Measurements from ENCODE around the gene ADAP1.

ADAP1 gene

DNA sequence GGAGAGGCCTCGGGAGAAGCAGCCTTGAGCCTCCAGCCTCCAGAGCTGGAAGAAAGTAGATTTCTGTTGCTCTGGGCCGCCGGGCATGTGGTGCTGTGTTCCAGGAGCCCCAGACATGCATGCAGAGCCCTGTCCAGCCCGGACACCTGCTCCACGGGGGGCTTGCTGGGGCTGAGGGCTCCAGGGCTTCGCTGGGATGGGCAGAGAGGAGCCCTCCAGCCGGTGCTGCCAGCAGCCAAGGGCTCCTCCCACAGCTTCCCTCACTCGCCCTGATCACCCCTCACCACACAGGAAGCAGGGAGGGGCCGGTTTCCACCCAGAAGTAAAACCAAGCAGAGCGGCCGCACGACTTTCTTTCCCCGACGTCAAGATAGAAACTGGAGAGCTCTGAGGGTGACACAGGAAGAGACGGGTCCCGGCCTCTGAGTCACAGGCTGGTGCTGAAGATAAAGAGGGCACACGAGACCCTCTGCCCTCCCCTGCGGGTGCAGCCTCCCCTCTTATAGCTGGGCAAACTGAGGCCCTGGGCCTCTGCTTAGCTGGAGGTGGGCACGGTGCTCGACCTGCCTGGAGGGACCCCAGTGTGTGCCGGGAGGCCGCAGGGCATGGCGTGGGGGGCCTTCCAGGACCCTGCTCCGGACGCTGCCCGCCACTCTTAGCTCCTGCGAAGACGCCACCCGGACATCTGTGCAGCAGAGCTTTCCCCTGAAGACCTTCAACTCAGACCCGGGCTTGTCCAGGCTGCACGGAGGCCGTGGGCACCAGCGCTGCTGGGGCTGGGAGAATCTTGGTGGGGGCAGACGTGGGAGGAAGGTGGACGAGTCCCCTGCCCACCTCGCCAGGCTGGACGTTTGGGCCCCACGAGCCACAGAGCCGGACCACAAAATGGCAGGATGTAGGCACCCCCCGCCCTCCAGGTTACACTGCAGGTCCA is 31.1 kb downstream of the ADAP1 start:
- peak; percentile 83 to 89 for DNase-seq (ENCODE audit: low read depth in 2 of 2, low spot score in 1 of 2)

DNA sequence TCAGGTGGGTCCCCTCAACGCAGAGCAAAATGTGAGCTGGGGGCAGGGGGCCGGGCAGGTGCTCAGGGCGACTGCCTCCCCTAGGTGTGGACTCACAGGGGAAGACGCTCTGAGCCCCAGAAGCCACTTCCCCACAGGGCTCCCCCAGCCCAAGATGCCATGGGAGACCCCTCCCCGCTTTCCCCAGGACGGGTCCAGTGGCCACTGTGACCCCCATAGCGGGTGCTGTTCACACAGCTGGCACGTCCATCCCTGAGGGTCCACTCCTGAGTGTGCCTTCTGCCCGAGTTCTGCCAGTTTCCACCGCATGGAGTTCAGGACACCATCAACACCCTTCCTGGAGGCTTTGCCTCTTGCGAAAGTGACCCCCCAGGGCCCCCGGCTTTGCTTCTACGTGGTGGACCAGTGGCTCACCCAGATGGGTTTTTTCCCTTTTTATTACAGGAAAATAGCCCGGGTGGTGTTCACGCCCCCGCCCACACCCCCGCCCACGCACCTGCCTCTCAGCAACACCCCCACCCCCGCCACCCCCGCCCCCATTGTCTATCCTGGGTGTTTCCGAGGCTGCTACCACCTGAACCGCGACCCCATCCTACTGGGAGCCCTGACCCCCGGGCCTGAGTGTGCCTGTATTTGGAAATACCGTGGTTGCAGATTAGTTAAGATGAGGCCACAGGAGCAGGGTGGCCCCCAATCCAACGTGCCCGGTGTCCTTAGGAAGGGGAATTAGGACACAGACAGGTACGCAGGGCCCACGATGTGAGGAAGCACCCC is 32.0 kb downstream of the ADAP1 start:
- peak in 1 of 2 donors; percentile 32 for DNase-seq (ENCODE audit: low read depth in 2 of 2, low spot score in 1 of 2)

- DNase-seq (ENCODE audit: low read depth in 2 of 2, low spot score in 1 of 2), result no peak
Measured at GRCh38 chr7:921581-922333, 32.7 kb downstream of the ADAP1 start.

DNA sequence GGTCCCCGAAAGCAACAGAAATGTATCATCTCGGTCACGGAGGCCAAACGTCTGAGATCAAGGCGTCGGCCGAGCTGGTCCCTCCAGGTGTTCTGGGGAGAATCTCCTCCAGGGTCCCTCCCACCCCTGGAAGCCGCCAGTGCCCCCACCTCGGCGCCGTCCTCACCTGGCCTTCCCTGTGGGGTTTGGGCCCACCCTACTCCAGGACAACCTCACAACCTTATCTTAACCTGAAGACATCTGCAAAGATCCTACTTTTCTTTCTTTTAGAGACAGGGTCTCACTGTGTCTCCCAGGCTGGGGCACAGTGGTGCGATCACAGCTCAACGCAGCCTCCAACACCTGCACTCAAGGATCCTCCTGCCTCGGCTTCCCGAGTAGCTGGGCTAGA is 33.4 kb downstream of the ADAP1 start:
- DNase-seq (ENCODE audit: low read depth in 2 of 2, low spot score in 1 of 2), result no peak

GRCh38 chr7:920351-921070 is 34.0 kb downstream of the ADAP1 start:
- no peak for DNase-seq (ENCODE audit: low read depth in 2 of 2, low spot score in 1 of 2)

DNA sequence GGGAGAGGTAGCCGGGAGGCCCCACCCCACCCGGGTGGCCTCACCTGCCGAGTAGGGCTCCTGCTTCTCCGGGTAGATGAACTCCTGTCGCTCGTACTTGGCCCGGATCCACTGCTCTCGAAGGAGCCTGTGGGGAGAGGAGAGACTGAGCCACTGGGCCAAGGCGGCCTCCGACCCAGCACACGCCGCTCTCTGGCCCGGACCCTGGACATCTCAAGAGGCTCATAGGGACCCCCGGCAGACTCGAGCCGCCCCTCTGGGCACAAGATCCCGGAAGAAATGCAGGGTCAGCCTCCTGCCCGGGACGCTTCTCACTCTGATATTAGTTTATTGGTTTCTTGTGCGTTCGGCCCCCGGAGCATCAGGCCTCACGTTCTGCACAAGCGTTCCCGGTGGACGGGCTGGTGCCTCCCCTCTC is 34.5 kb downstream of the ADAP1 start:
- DNase-seq (ENCODE audit: low read depth in 2 of 2, low spot score in 1 of 2), result no peak

DNA sequence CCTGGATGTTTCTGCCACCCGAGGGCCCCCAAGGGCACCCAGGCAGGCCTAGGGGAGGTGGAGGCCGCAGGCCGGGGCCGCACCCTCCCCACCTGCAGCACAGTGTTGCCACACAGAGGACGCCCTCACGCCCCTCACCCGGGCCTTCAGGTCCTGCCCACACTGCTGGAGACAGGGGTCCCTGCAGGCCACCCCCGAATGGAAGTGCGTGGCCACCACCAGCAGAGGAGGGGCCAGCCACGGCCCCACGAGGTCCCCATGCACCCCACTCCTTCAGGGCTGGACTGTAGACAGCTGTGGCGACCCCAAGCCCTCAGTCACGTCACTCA is 35.4 kb downstream of the ADAP1 start:
- DNase-seq (ENCODE audit: low read depth in 2 of 2, low spot score in 1 of 2), result no peak

GRCh38 chr7:918441-919113 is 35.9 kb downstream of the ADAP1 start:
- DNase-seq (ENCODE audit: low read depth in 2 of 2, low spot score in 1 of 2), result no peak

DNA sequence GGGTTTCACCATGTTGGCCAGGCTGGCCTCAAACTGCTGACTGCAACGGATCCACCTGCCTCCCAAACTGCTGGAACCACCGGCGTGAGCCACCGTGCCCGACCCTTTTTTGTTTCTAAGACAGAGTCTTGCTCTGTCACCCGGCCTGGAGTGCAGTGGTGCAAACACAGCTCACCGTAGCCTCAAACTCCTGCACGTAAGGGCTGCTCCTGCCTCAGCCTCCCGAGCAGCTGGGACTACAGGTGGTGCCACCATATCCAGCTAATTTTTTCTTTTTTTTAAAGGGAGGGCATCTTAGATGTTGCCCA is 36.4 kb downstream of the ADAP1 start:
- no peak for DNase-seq (ENCODE audit: low read depth in 2 of 2, low spot score in 1 of 2)

DNA sequence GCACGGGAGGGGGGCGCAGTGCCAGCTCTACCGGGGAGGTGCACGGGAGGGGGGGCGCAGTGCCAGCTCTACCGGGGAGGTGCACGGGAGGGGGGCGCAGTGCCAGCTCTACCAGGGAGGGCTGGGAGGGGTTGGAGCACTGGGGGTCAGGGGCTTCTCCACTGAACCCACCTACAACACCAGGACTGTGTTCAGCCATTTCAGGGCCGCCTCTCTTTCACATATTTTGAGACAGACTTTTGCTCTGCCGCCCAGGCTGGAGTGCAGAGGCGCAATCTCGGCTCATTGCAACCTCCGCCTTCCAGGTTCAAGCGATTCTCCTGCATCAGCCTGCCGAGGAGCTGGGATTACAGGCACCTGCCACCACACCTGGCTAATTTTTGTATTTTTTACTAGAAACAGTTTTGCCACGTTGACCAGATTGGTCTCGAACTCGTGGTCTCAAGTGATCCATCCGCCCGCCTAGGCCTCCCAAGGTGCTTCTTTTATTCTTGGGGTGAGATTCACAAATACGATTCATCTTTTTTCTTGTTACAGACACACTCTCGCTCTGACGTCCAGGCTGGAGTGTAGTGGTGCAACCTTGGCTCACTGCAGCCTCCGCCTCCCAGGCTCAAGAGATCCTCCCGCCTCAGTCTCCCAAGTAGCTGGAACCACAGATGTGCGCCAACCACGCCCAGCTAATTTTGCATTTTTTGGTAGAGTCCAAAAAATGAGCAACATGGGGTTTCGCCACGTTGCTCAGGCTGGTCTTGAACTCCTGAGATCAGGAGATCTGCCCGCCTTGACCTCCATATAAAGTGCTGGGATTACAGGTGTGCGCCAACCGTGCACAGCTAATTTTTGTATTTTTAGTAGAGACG is 37.0 kb downstream of the ADAP1 start:
- DNase-seq (ENCODE audit: low read depth in 2 of 2, low spot score in 1 of 2), result no peak

DNA sequence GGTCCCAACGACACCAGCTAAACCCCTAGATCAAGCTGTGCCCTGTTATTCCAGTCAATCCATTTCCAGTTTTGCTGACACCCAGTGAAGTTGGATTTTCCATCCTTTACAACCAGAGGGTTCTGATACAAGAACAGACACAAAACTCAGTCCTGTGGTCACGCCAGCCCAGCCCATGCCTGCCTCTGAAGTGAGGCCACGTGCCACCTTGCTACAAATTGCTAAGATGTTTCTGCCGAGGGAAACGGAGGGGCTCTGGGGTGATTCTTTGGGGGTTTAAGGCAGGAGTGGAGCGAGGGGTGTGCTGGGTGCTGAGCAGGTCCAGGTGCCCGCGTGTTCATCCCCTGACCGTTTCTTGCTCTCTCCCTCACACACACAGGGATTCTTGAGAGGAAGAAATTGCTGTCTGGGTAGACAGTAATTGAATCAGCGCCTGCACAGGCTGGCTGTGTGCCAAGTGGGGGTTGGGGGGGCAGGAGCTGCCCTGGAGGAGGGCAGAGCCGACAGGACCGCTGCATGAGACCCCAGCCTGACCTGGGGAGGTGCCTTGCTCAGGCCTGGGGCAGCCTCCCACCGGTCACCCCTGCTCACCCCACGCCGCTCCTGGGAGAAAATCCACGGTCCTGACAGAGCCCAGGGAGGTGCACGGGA is 38.1 kb downstream of the ADAP1 start:
- no peak for DNase-seq (ENCODE audit: low read depth in 2 of 2, low spot score in 1 of 2)

DNA sequence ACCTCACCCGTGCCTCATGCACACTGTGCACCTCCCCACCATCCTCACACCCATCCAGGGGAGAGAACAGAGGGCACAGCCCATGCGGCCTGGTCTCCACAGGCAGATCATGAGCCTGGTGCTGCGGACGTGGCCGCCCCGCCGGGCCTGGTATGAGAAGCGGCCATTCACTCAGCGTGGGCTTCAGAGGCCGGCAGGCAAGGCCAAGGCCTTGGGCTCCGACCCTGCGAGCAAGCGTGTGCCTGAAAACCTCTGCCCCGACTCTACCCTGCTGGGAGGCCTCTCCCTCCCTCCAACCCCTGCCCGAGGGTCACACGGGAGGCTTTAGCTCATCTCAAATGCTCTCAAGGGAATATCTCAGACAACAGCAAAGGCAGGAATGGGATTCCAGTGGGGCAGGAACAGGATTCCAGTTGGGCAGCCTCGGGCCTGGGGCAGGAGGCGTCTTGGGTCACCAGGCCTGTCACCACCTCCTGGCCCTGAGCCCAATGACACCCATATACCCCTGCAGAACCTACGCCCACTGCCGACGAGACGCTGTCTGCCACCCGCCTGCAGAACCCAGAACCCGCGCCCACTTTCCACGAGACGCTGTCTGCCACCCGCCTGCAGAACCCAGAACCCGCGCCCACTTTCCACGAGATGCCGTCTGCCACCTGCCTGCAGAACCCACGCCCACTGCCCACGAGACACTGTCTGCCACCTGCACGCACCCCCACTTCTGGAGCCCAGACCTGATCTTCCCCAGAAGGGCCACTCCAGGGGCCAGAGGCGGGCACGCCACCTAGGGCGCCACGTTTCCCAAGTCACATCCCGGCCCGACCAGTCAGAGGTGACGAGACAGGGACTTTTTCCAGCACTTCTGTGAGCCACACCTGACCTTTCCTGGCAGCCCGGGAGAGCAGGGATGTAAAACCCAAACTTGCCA is 38.9 kb downstream of the ADAP1 start:
- no peak for DNase-seq (ENCODE audit: low read depth in 2 of 2, low spot score in 1 of 2)

DNA sequence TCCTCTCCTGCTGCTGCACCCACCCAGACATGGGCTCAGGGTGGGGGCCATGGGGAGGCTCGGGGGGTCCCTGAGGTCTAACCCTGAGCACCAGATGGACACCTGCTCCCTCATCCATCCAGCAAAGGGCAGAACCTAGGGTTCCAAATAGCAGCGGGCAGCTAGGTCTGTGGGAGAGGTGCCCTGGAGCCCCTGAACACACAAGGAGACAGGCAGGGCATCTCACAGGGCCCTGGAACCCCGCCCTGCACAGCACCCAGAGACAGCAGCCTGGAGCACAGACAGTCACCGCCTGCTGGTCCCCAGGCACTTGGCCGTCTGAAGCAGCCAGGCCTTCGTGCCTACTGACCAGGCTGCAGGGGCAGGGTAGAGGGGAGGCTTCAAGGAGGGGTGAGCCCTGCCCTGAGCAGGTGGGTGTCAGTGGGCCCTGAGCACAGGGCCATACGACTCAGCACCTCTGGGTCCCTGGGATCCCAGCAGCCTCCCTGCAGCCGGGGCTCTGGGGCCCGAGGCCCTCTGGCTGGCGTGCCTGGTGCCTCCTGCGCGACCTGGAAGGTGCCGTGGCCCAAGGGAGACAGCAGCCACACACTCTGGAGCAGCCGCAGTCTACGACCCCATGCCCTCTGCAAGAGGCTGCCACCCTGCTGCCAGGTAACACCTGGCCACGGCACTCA is 39.8 kb downstream of the ADAP1 start:
- no peak for DNase-seq (ENCODE audit: low read depth in 2 of 2, low spot score in 1 of 2)

- no peak for DNase-seq (ENCODE audit: low read depth in 2 of 2, low spot score in 1 of 2)
Measured at GRCh38 chr7:913736-914520, 40.6 kb downstream of the ADAP1 start.

DNA sequence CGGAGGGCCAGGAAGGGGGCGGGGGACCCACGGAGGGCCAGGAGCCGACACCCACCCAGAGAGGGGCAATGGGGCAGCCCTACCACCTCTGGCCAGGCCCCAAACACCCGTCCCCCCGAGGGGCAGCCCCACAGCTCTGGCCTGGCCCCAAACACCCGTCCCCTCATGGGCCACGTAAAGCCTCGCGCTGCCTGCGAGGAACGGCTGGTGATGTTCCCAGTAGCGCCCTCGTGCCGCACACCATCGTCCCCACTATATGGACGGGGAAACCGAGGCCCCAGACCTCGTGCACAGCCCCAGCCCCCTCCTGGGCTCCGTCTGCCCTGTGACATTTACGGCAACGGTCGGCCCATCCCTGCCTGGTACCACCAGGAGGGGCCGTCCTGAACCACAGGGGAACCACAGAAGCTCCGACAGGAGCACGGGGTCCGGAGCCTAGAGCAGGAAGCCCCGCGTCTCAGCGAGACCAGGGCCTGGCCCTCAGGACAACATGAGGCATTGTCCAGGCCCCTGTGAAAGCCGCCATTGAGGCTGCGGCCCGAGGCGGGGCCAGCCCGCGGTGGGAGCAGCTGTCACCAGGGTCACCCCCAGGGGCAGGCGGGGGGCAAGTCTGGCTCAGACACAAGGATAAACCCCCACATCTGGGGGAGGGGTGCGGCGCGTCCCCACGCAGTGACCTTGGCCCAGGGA is 42.5 kb downstream of the ADAP1 start:
- no peak for DNase-seq (ENCODE audit: low read depth in 2 of 2, low spot score in 1 of 2)

- DNase-seq (ENCODE audit: low read depth in 2 of 2, low spot score in 1 of 2), result no peak
Measured at GRCh38 chr7:910931-911431, 43.5 kb downstream of the ADAP1 start.

All from stimulated activated CD8-positive, alpha-beta memory T cell treated with anti-CD3 and anti-CD28 coated beads, Interleukin-4, amount 100 ng/mL, for 1 hour (primary cell).